CD4-positive, alpha-beta memory T cell (primary cell): ENCODE measurements around the gene STOX2. TPM values are rescaled to one million over a fixed set of nuclear protein-coding genes. Genes with fewer than 3 reads are reported as not detected.

Source experiments
- CTCF ChIA-PET: fragments of 350-600 bp; sonication (Branson Sonifier 250); formaldehyde crosslinking; loops from one replicate; lab custom pipeline; 2021; ENCODE audit warnings: inconsistent platforms; ENCODE audit not compliant: partially characterized antibody; lab: Charles Lee
- POLR2A ChIA-PET: fragments of 350-600 bp; sonication (Branson Sonifier 250); formaldehyde crosslinking; loops from one replicate; lab custom pipeline; 2021; ENCODE audit not compliant: partially characterized antibody; lab: Charles Lee
- DNase-seq, 5 donors: peaks; one replicate each; pipeline versions ENCODE4 v3.0.0 to v3.0.0-alpha.2; 2020 to 2022; ENCODE audit warnings: mixed read lengths in 1 of 5
- H3K27ac ChIP-seq: one replicate; pipeline ENCODE4 v1.7.0; 2013; ENCODE audit warnings: low read depth, low read length
- H3K27me3 ChIP-seq: 2 replicates; pipeline ENCODE4 v1.7.0; 2013; ENCODE audit warnings: mild to moderate bottlenecking, low read length, moderate library complexity; ENCODE audit not compliant: insufficient read depth
- H3K36me3 ChIP-seq: 2 replicates; pipeline ENCODE4 v1.7.0; 2013; ENCODE audit warnings: mild to moderate bottlenecking, low read length, moderate library complexity; ENCODE audit not compliant: insufficient read depth
- H3K4me1 ChIP-seq: 2 replicates; pipeline ENCODE4 v1.7.0; 2013; ENCODE audit warnings: mild to moderate bottlenecking, low read length, moderate library complexity; ENCODE audit not compliant: insufficient read depth
- H3K4me3 ChIP-seq, 2 donors: one replicate each; pipeline ENCODE4 v1.7.0; 2013; ENCODE audit warnings: low read length in 2 of 2, mild to moderate bottlenecking in 1 of 2
- H3K9me3 ChIP-seq, 2 donors: one replicate each; pipeline ENCODE4 v1.7.0; 2013; ENCODE audit warnings: low read length in 2 of 2, control low read depth in 1 of 2; ENCODE audit not compliant: control insufficient read depth in 1 of 2
- H3K27ac Mint-ChIP-seq, 7 donors: one replicate each; pipeline ENCODE4 v1.8.0; 2020 to 2021; ENCODE audit warnings: mixed read lengths in 7 of 7, mild to moderate bottlenecking in 6 of 7, inconsistent platforms in 3 of 7, moderate library complexity in 3 of 7
- H3K27me3 Mint-ChIP-seq, 2 donors: one replicate each; pipeline ENCODE4 v1.8.0; 2020 to 2021; ENCODE audit warnings: mixed read lengths in 2 of 2
- H3K36me3 Mint-ChIP-seq, 2 donors: one replicate each; pipeline ENCODE4 v1.8.0; 2020 to 2021; ENCODE audit warnings: mixed read lengths in 2 of 2, inconsistent platforms in 1 of 2, mild to moderate bottlenecking in 1 of 2
- H3K4me1 Mint-ChIP-seq, 4 donors: one replicate each; pipeline ENCODE4 v1.8.0; 2020 to 2021; ENCODE audit warnings: mixed read lengths in 4 of 4, mild to moderate bottlenecking in 1 of 4
- H3K4me3 Mint-ChIP-seq, 8 donors: one replicate each; pipeline ENCODE4 v1.8.0; 2020 to 2021; ENCODE audit warnings: mixed read lengths in 8 of 8, mild to moderate bottlenecking in 7 of 8, moderate library complexity in 6 of 8, inconsistent platforms in 3 of 8
- H3K9me3 Mint-ChIP-seq, 8 donors: one replicate each; pipeline ENCODE4 v1.8.0; 2020 to 2021; ENCODE audit warnings: mixed read lengths in 8 of 8, mild to moderate bottlenecking in 5 of 8, inconsistent platforms in 3 of 8, moderate library complexity in 1 of 8
- intact Hi-C: fragments of 100-400 bp; cut with micrococcal nuclease; formaldehyde crosslinking; loops from one replicate; pipeline ENCODE4 v1.15.1; 2023
- polyA plus RNA-seq, 2 donors: library from polyadenylated mRNA; unstranded; fragments of 300-500 nt; fragmentation: Illumina TruSeq; gene quantifications; one replicate each; pipeline ENCODE4 v1.2.3, GENCODE V29; 2021
- total RNA-seq, 2 experiments: library from RNA; stranded (reverse); gene quantifications; one replicate each; pipeline ENCODE4 v1.2.3, GENCODE V29; 2021

The STOX2 gene
- total and polyA plus RNA-seq, 4 experiments from 2014 or later = not detected

- Histone ChIP-seq H3K4me3 (no peak overlapping the region), H3K36me3 (no peaks in the 10 kb centered on the region), H3K27ac (no peak overlapping the region), H3K27me3 (no peaks in the 10 kb centered on the region), H3K4me1 (no peaks in the 10 kb centered on the region), H3K9me3 (no peaks in the 10 kb centered on the region)
- H3K27me3 Mint-ChIP-seq = peaks cover 8 to 11% of the 10 kb centered on the region in 2 donors
- no peak overlapping the region for H3K4me3 Mint-ChIP-seq
- no peaks in the 10 kb centered on the region for H3K36me3 Mint-ChIP-seq
- POLR2A ChIA-PET = no interaction called here
- DNase-seq = no peak
- no peaks in the 10 kb centered on the region for H3K4me1 Mint-ChIP-seq
- CTCF ChIA-PET = no interaction called here
- no peaks in the 10 kb centered on the region for H3K9me3 Mint-ChIP-seq
- no peak overlapping the region for H3K27ac Mint-ChIP-seq
- intact Hi-C loops = no loop called here
Observed at GRCh38 chr4:184064877-184065276, 159.8 kb downstream of the STOX2 start.

- intact Hi-C loops = no loop called here
- Mint-ChIP-seq H3K27me3 (peaks cover 9 to 11% of the 10 kb centered on the region in 2 donors), H3K36me3 (no peaks in the 10 kb centered on the region), H3K4me1 (no peaks in the 10 kb centered on the region), H3K27ac (no peak overlapping the region), H3K4me3 (no peak overlapping the region), H3K9me3 (peaks cover 0 to 13% (median 3%) of the 10 kb centered on the region in 8 donors)
- no peaks in the 10 kb centered on the region for H3K9me3 ChIP-seq
- CTCF ChIA-PET = no interaction called here
- no peak overlapping the region for H3K4me3 ChIP-seq
- no peaks in the 10 kb centered on the region for H3K27me3 ChIP-seq
- no peaks in the 10 kb centered on the region for H3K36me3 ChIP-seq
- POLR2A ChIA-PET = no interaction called here
- H3K27ac ChIP-seq = no peak overlapping the region
- DNase-seq = no peak
- H3K4me1 ChIP-seq = no peaks in the 10 kb centered on the region
Observed at GRCh38 chr4:184066584-184067300, 161.6 kb downstream of the STOX2 start.

- no peaks in the 10 kb centered on the region for H3K36me3 ChIP-seq
Observed at GRCh38 chr4:184067931-184068554, 162.9 kb downstream of the STOX2 start.

More at GRCh38 chr4:184067931-184068554, 162.9 kb downstream of the STOX2 start:
- Mint-ChIP-seq H3K9me3 (peaks cover 0 to 23% (median 12%) of the 10 kb centered on the region in 8 donors), H3K27me3 (peaks cover 6 to 11% of the 10 kb centered on the region in 2 donors), H3K36me3 (no peaks in the 10 kb centered on the region), H3K27ac (no peak overlapping the region), H3K4me1 (no peaks in the 10 kb centered on the region), H3K4me3 (no peak overlapping the region)
- POLR2A ChIA-PET = no interaction called here
- Histone ChIP-seq H3K4me1 (no peaks in the 10 kb centered on the region), H3K9me3 (peaks cover 0 to 4% of the 10 kb centered on the region in 2 donors), H3K27me3 (no peaks in the 10 kb centered on the region), H3K4me3 (no peak overlapping the region), H3K27ac (no peak overlapping the region)
- intact Hi-C loops = no loop called here
- CTCF ChIA-PET = no interaction called here
- DNase-seq = no peak

Other genes with a start within 250 kb of the STOX2 start
- 10 to 100 TPM; 12.0 to 13.8 TPM for gene RWDD4, start 246.1 kb upstream of the STOX2 start, total RNA-seq
- gene RWDD4, start 246.1 kb upstream of the STOX2 start, polyA plus RNA-seq = 10 to 100 TPM; 18.0 to 19.8 TPM
- gene TRAPPC11, start 246.0 kb upstream of the STOX2 start, total RNA-seq = 10 to 100 TPM; 42.2 to 51.0 TPM
- 10 to 100 TPM; 22.7 to 24.2 TPM for gene TRAPPC11, start 246.0 kb upstream of the STOX2 start, polyA plus RNA-seq